Type B pancreatic cell (in vitro differentiated cells): ENCODE measurements around the gene B4GALT4. TPM values are rescaled to one million over a fixed set of nuclear protein-coding genes. Genes with fewer than 3 reads are reported as not detected.

Source experiments
- DNase-seq: peaks from one replicate; pipeline ENCODE4 v3.0.0; 2021; ENCODE audit warnings: mixed read lengths; ENCODE audit not compliant: unreplicated experiment; ENCODE audit errors: extremely low spot score
- H3K27ac Mint-ChIP-seq: 2 replicates; pipeline ENCODE4 v1.8.0; 2021; ENCODE audit warnings: mild to moderate bottlenecking, mixed read lengths
- H3K27me3 Mint-ChIP-seq: 2 replicates; pipeline ENCODE4 v1.8.0; 2021; ENCODE audit warnings: mixed read lengths
- H3K36me3 Mint-ChIP-seq: 2 replicates; pipeline ENCODE4 v1.8.0; 2021; ENCODE audit warnings: mixed read lengths
- H3K4me1 Mint-ChIP-seq: one replicate; pipeline ENCODE4 v1.8.0; 2021; ENCODE audit warnings: mixed read lengths; ENCODE audit not compliant: unreplicated experiment
- H3K4me3 Mint-ChIP-seq: 2 replicates; pipeline ENCODE4 v1.8.0; 2021; ENCODE audit warnings: mild to moderate bottlenecking, mixed read lengths
- H3K9me3 Mint-ChIP-seq: 2 replicates; pipeline ENCODE4 v1.8.0; 2021; ENCODE audit warnings: mixed read lengths
- CTCF ChIP-seq: fragments of 200-600 bp; sonication (generic); conservative IDR thresholded peaks from 2 replicates; pipeline ENCODE4 v1.5.0; 2021; ENCODE audit warnings: antibody characterized with exemption, mild to moderate bottlenecking
- total RNA-seq: library from RNA; stranded (reverse); gene quantifications from 2 replicates; pipeline ENCODE4 v1.2.1, GENCODE V29; 2021; ENCODE audit warnings: low replicate concordance

Gene B4GALT4
- total RNA-seq, 1 donor from 2014 or later: 23.9 TPM

- Mint-ChIP-seq H3K27ac (peak overlapping the region; percentile 78), H3K36me3 (peaks cover 42% of the 10 kb centered on the region), H3K9me3 (no peaks in the 10 kb centered on the region), H3K27me3 (no peaks in the 10 kb centered on the region), H3K4me1 (peaks cover 13% of the 10 kb centered on the region), H3K4me3 (peak overlapping the region; percentile 23)
- no peak for DNase-seq
- TF ChIP-seq CTCF: no peak
These were observed 29.5 kb downstream of the B4GALT4 start for GRCh38 chr3:119211193-119211592.

GRCh38 chr3:119207512-119207875 is 33.2 kb downstream of the B4GALT4 start:
- DNase-seq: no peak
- peak overlapping the region; percentile 24 for H3K27ac Mint-ChIP-seq
- H3K4me3 Mint-ChIP-seq: no peak overlapping the region
- no peaks in the 10 kb centered on the region for H3K9me3 Mint-ChIP-seq
- no peaks in the 10 kb centered on the region for H3K27me3 Mint-ChIP-seq
- H3K36me3 Mint-ChIP-seq: peaks cover 34% of the 10 kb centered on the region
- H3K4me1 Mint-ChIP-seq: peaks cover 13% of the 10 kb centered on the region
- TF ChIP-seq CTCF: no peak

- Mint-ChIP-seq H3K27me3 (no peaks in the 10 kb centered on the region), H3K9me3 (no peaks in the 10 kb centered on the region), H3K27ac (peak overlapping the region; percentile 24), H3K36me3 (peaks cover 31% of the 10 kb centered on the region), H3K4me1 (peaks cover 10% of the 10 kb centered on the region), H3K4me3 (no peak overlapping the region)
- no peak for TF ChIP-seq CTCF
- DNase-seq: no peak
These were observed 33.8 kb downstream of the B4GALT4 start for GRCh38 chr3:119206611-119207511.

GRCh38 chr3:119205685-119206084 is 35.0 kb downstream of the B4GALT4 start:
- Mint-ChIP-seq H3K27ac (no peak overlapping the region), H3K36me3 (peaks cover 24% of the 10 kb centered on the region)
- no peak for TF ChIP-seq CTCF

GRCh38 chr3:119205209-119205608 is 35.5 kb downstream of the B4GALT4 start:
- TF ChIP-seq CTCF: no peak
- H3K27ac Mint-ChIP-seq: no peak overlapping the region
- H3K9me3 Mint-ChIP-seq: no peaks in the 10 kb centered on the region
- no peak overlapping the region for H3K4me3 Mint-ChIP-seq
- H3K27me3 Mint-ChIP-seq: no peaks in the 10 kb centered on the region
- no peak for DNase-seq
- peaks cover under 1% of the 10 kb centered on the region for H3K4me1 Mint-ChIP-seq
- H3K36me3 Mint-ChIP-seq: peaks cover 20% of the 10 kb centered on the region

More at GRCh38 chr3:119205685-119206084, 35.0 kb downstream of the B4GALT4 start:
- Mint-ChIP-seq H3K4me1 (peaks cover 4% of the 10 kb centered on the region), H3K9me3 (no peaks in the 10 kb centered on the region), H3K4me3 (no peak overlapping the region), H3K27me3 (no peaks in the 10 kb centered on the region)
- no peak for DNase-seq
